Activated naive CD4-positive, alpha-beta T cell treated with anti-CD3 and anti-CD28 coated beads, Interleukin-2, amount 10 ng/mL, durations not matched to agents 7 days and 5 days (primary cell): ENCODE results near the gene BTBD19.
"Not testable (repeated sequence)": the region's sequence is repeated elsewhere in the genome, so short reads cannot be mapped to it uniquely, and the experiment has no call there.

Experiments
- CTCF ChIA-PET: fragments of 350-600 bp; sonication (Branson Sonifier 250); formaldehyde crosslinking; loops from one replicate; lab custom pipeline; 2021; ENCODE audit warnings: antibody characterized with exemption; lab: Charles Lee
- DNase-seq: peaks from one replicate; pipeline ENCODE4 v3.0.0-alpha.2; 2020
- H3K27ac Mint-ChIP-seq: one replicate; pipeline ENCODE4 v1.8.0; 2021; ENCODE audit warnings: mild to moderate bottlenecking, moderate library complexity, mixed read lengths
- H3K27me3 Mint-ChIP-seq: one replicate; pipeline ENCODE4 v1.8.0; 2021; ENCODE audit warnings: mild to moderate bottlenecking, mixed read lengths
- H3K36me3 Mint-ChIP-seq: one replicate; pipeline ENCODE4 v1.8.0; 2021; ENCODE audit warnings: mixed read lengths
- H3K4me1 Mint-ChIP-seq: one replicate; pipeline ENCODE4 v1.8.0; 2021; ENCODE audit warnings: mixed read lengths
- H3K4me3 Mint-ChIP-seq: one replicate; pipeline ENCODE4 v1.8.0; 2021; ENCODE audit warnings: mild to moderate bottlenecking, moderate library complexity, mixed read lengths
- H3K9me3 Mint-ChIP-seq: one replicate; pipeline ENCODE4 v1.8.0; 2021; ENCODE audit warnings: mixed read lengths

Gene BTBD19, protein sequence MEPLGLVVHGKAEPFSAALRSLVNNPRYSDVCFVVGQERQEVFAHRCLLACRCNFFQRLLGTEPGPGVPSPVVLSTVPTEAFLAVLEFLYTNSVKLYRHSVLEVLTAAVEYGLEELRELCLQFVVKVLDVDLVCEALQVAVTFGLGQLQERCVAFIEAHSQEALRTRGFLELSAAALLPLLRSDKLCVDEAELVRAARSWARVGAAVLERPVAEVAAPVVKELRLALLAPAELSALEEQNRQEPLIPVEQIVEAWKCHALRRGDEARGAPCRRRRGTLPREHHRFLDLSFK

DNA sequence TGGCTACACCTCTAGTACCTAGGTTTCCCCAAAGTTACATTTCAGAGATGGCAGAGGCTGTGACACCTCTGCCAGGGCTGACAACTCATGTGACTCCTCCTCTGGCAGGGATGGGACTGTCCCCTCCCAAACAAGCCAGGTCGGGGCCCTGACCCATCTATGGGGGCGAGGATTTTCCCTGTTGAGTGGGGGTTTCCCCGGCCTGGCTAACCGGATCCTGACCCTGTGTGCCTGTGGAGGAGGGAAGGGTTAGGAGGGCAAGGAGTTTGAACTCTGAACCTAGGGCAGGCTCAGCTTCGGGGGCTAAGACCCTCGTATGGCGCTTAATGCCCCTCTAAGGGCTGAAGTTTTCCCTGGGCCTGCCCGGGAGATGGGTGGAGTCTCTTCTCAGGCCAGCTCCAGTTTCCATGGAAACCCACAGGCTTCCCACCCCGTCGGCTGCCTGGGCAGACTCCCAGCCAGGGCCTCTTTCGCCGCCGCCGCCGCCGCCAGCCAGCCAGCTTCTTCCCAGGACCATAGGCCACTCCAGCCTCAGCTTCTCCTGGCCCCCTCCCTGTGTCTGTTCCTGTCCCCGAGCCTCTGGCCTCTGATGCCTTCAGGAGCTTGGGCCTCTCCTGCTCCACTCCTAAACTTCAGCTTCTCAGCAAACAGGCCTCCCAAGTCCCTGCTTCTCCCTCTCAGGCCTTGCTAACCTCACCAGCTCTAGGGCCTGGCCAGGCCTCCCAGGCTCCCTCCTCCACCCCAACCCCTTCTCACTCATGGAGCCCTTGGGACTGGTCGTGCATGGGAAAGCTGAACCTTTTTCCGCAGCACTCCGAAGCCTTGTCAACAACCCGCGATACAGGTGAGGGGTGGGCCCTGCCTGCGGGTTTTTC, at the start of gene BTBD19:
Gene BTBD19 (plus strand): TSS at position 461 of the 875 bp plus-strand sequence. CDS start 298 bp downstream, at position 759.
- Mint-ChIP-seq H3K27me3 (no peaks in the 10 kb centered on the region), H3K9me3 (no peaks in the 10 kb centered on the region), H3K36me3 (peaks cover 54% of the 10 kb centered on the region), H3K4me3 (peak within 1 kb of the TSS; percentile 67), H3K27ac (peak within 1 kb of the TSS; percentile 99), H3K4me1 (peaks cover 83% of the 10 kb centered on the region)
- CTCF ChIA-PET = interaction anchor here (1.2 to 4.5 kb wide), 7 partner anchors 8 to 77 kb away, joined by 3 to 39 read pairs (median 12); partner anchors contain the start of genes BEST4, PLK3 and RNU5D-1
- DNase-seq = peak; percentile 48

DNA sequence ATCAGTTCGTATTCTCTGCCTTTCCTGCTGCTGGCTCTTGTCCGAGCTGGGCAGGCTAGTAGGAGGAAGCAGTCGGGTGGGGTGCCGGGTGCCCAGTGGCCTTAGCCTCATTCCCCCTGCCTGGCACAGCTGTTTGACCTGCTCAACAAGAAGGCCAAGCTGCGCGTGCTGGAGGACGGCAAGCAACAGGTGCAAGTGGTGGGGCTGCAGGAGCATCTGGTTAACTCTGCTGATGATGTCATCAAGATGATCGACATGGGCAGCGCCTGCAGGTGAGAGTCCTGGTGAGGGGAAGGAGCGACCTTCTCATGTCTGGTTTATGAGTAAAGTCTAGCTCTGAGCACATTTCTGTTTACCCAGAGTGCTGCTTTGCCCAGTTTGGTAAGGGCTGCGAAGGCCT, 49.2 kb upstream of the BTBD19 start:
- Mint-ChIP-seq H3K27me3 (no peaks in the 10 kb centered on the region), H3K4me3 (no peak overlapping the region), H3K9me3 (no peaks in the 10 kb centered on the region), H3K4me1 (peaks cover 9% of the 10 kb centered on the region), H3K36me3 (peaks cover 71% of the 10 kb centered on the region), H3K27ac (no peak overlapping the region)
- CTCF ChIA-PET = interaction anchor here (0.9 to 1.5 kb wide), 3 partner anchors 11 to 28 kb away, joined by 3 to 4 read pairs (median 4); no protein-coding TSS in a partner anchor
- DNase-seq = no peak

DNA sequence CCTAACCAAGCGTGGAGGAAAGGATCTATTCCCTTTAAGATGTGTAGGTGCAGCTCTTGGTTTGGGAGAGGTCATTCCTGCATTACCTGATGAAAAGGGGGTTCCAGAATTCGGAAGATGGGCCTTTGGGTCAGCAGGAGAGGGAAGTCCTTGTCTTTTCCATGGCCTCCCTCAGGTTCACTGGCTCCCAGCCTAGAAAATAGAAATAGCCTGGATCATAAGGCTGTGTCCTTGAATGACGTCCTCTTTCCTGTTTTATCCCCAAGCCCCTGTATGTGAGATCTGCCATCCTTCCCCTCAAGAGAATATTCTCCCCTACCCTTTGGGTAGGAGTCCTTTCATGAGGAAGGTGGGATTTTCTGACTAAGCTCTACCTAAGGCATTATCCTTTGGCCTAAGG, 47.4 kb upstream of the BTBD19 start:
- no peak for DNase-seq
- Mint-ChIP-seq H3K9me3 (no peaks in the 10 kb centered on the region), H3K4me3 (no peak overlapping the region), H3K4me1 (peaks cover 9% of the 10 kb centered on the region), H3K27me3 (no peaks in the 10 kb centered on the region), H3K27ac (no peak overlapping the region), H3K36me3 (peaks cover 60% of the 10 kb centered on the region)
- CTCF ChIA-PET = no interaction called here

DNA sequence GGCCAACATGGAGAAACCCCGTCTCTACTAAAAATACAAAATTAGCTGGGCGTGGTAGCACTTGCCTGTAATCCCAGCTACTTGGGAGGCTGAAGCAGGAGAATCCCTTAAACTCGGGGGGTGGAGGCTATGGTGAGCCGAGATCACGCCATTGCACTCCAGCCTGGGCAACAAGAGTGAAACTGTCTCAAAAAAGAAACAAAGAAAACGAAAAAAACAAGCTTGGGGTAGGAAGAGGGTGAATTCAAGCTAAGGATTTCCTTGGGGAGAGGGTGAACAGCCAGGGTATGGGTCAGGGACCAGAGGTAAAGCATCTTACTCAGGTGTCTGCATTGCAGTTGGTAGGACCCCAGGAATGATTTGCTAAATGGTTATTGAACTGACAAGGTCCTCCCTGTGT, 41.9 kb upstream of the BTBD19 start:
- H3K9me3 Mint-ChIP-seq, H3K4me3 Mint-ChIP-seq, H3K4me1 Mint-ChIP-seq, H3K27me3 Mint-ChIP-seq, DNase-seq, H3K27ac Mint-ChIP-seq: not testable (repeated sequence)
- CTCF ChIA-PET = interaction anchor here (0.8 to 1.4 kb wide), 4 partner anchors 16 to 22 kb away, joined by 3 to 6 read pairs (median 3); partner anchors contain the start of gene BEST4
- peaks cover 41% of the 10 kb centered on the region for H3K36me3 Mint-ChIP-seq

DNA sequence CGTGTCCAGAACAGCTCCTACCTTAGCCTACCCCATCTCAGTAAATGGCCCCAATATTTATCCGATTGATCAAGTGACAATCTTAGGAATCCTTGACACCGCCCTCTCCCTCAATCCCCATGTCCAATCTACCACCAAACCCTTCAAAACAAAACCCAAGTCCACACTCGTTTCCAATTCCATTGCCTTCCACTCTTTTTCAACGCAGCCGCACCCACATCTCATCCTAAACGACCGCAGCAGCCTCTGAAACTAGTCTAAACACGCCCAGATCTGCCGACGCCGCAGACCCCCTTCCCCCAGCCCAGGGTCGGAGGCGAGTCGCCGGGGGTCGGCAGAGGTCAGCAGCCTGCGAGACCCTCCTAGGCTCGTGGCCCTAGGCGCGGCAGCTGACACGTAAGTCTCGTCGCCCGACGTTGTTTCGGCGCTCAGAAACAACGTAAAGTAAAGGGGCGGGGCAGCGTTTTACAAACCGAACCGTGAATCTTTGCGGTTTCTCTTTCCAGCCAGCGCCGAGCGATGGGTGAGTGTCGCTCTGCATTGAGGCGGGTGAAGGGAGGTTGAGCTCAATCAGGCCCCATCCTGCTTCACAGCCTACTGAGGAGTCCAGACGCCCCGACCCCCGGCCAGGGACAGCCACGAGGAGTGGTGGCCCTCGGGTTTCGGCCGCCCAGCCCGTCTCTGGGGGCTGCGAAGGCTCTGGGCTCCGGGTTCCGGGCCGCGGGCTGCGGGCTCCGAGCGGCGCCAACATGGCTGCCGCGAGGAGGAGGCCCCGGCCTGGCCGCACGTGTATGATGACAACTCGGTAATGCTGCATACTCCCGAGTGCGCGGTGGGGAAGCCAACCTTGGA, 33.0 kb upstream of the BTBD19 start, which contains the start of gene RPS8:
Gene RPS8 (plus strand): TSS at position 463 of the 852 bp plus-strand sequence. CDS start 57 bp downstream, at position 520.
- CTCF ChIA-PET = interaction anchor here (0.6 to 2.2 kb wide), 5 partner anchors 9 to 524 kb away, joined by 3 to 13 read pairs (median 3); partner anchors contain the start of gene PLK3
- Mint-ChIP-seq H3K4me3 (peak within 1 kb of the TSS; percentile 88), H3K36me3 (peaks cover 47% of the 10 kb centered on the region), H3K4me1 (peaks cover 49% of the 10 kb centered on the region), H3K27ac (peak within 1 kb of the TSS; percentile 97), H3K27me3 (no peaks in the 10 kb centered on the region), H3K9me3 (no peaks in the 10 kb centered on the region)
- DNase-seq = peak; percentile 93

DNA sequence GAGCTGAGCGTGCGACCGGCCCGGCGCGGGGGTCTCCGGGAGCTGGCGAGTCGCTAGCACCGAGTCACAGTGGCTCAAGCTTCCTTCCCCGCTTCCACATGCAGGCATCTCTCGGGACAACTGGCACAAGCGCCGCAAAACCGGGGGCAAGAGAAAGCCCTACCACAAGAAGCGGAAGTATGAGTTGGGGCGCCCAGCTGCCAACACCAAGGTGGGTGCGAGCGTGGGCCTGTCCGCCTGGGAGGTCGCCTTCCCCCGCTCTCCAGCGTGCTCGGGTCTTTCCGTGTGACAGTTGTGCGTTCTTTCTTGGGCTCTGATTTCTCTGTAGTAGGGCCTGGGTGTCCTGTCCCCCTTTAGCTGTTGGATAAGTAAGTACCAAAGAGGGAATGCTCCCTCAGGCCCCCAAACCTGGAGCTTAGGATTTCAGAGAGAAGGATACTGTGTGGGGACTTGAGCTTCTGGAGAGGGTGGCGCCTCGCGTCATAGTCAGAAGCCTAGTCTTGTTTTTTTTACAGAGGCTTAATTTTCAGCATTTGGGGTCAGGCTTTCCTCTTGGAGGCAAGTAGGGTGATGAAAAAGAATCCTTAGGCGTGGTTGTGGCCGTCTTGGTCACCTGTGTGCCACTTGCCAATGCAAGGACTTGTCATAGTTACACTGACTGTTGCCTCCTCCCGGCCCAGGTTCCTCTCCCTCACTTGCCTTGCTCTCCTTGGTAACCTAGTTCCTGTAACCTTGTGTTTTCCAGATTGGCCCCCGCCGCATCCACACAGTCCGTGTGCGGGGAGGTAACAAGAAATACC, 32.2 kb upstream of the BTBD19 start:
- H3K4me1 Mint-ChIP-seq = peaks cover 51% of the 10 kb centered on the region
- DNase-seq = peak; percentile 46
- H3K36me3 Mint-ChIP-seq = peaks cover 54% of the 10 kb centered on the region
- no peaks in the 10 kb centered on the region for H3K27me3 Mint-ChIP-seq
- H3K4me3 Mint-ChIP-seq = peak overlapping the region; percentile 88
- H3K27ac Mint-ChIP-seq = peak overlapping the region; percentile 97
- H3K9me3 Mint-ChIP-seq = no peaks in the 10 kb centered on the region
- CTCF ChIA-PET = interaction anchor here (0.7 to 2.2 kb wide), 4 partner anchors 8 to 523 kb away, joined by 3 to 13 read pairs (median 4); partner anchors contain the start of gene PLK3

DNA sequence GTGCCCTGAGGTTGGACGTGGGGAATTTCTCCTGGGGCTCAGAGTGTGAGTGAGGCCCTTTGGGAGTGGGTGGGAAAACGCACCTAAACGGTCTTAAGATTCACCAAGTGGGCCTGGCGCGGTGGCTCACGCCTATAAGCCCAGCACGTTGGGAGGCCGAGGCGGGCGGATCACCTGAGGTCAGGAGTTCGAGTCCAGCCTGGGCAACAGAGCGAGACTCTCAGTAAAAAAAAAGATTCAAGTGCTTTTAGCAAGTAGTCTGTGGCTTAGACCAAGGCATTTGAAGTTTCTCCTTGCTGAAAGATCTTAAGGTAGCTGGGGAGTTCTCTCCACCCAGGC, 31.6 kb upstream of the BTBD19 start:
- Mint-ChIP-seq H3K27ac (peak overlapping the region; percentile 97), H3K36me3 (peaks cover 60% of the 10 kb centered on the region), H3K4me3 (peak overlapping the region; percentile 88), H3K4me1 (peaks cover 54% of the 10 kb centered on the region), H3K9me3 (no peaks in the 10 kb centered on the region), H3K27me3 (no peaks in the 10 kb centered on the region)
- CTCF ChIA-PET = interaction anchor here (0.9 kb wide), 1 partner anchor 523 kb away, joined by 3 read pairs; no protein-coding TSS in a partner anchor
- DNase-seq = no peak

DNA sequence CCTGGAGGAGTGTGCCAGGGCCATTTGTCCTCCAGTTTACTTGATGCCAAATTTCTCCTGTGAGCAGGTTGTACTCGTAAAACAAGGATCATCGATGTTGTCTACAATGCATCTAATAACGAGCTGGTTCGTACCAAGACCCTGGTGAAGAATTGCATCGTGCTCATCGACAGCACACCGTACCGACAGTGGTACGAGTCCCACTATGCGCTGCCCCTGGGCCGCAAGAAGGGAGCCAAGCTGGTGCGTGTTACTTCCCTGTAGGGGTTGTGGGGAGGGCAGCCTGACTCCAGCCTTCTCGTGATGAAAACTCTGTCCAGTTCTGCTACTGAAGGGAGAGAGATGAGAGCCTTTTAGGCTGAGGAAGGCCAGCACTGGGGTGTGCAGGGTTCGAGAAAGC, 30.8 kb upstream of the BTBD19 start:
- H3K4me3 Mint-ChIP-seq = peak overlapping the region; percentile 88
- H3K27me3 Mint-ChIP-seq = no peaks in the 10 kb centered on the region
- no peak for DNase-seq
- no peaks in the 10 kb centered on the region for H3K9me3 Mint-ChIP-seq
- peaks cover 58% of the 10 kb centered on the region for H3K4me1 Mint-ChIP-seq
- CTCF ChIA-PET = interaction anchor here (0.8 to 1.1 kb wide), 2 partner anchors 13 to 48 kb away, joined by 3 read pairs; no protein-coding TSS in a partner anchor
- peaks cover 64% of the 10 kb centered on the region for H3K36me3 Mint-ChIP-seq
- H3K27ac Mint-ChIP-seq = peak overlapping the region; percentile 56

DNA sequence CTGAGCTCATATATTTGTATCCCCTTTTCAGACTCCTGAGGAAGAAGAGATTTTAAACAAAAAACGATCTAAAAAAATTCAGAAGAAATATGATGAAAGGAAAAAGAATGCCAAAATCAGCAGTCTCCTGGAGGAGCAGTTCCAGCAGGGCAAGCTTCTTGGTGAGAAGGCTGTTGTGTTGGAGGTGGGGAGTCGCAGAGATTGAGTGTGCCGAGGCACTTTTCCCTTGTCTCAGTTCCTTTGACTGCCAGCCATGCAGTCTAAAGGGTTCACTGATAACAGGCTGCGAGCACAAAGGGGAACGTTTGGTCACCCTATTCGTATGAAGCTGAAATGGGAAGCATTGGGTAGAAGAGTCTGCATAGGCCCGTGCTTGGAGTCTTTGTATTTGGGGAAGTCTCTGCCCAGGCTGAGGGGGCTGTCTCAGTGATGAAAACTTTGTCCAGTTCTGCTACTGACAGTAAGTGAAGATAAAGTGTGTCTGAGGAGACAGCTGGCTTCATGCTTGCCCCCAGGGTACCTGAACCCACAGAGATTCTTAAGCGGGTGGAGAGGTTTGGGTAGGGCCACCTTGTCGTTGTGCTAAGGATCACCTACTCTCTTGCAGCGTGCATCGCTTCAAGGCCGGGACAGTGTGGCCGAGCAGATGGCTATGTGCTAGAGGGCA, 30.2 kb upstream of the BTBD19 start:
- peak overlapping the region; percentile 77 for H3K27ac Mint-ChIP-seq
- no peaks in the 10 kb centered on the region for H3K27me3 Mint-ChIP-seq
- H3K4me3 Mint-ChIP-seq = peak overlapping the region; percentile 88
- peaks cover 60% of the 10 kb centered on the region for H3K4me1 Mint-ChIP-seq
- CTCF ChIA-PET = interaction anchor here (0.8 to 1.1 kb wide), 2 partner anchors 12 to 49 kb away, joined by 3 read pairs; no protein-coding TSS in a partner anchor
- H3K36me3 Mint-ChIP-seq = peaks cover 64% of the 10 kb centered on the region
- no peak for DNase-seq
- no peaks in the 10 kb centered on the region for H3K9me3 Mint-ChIP-seq

DNA sequence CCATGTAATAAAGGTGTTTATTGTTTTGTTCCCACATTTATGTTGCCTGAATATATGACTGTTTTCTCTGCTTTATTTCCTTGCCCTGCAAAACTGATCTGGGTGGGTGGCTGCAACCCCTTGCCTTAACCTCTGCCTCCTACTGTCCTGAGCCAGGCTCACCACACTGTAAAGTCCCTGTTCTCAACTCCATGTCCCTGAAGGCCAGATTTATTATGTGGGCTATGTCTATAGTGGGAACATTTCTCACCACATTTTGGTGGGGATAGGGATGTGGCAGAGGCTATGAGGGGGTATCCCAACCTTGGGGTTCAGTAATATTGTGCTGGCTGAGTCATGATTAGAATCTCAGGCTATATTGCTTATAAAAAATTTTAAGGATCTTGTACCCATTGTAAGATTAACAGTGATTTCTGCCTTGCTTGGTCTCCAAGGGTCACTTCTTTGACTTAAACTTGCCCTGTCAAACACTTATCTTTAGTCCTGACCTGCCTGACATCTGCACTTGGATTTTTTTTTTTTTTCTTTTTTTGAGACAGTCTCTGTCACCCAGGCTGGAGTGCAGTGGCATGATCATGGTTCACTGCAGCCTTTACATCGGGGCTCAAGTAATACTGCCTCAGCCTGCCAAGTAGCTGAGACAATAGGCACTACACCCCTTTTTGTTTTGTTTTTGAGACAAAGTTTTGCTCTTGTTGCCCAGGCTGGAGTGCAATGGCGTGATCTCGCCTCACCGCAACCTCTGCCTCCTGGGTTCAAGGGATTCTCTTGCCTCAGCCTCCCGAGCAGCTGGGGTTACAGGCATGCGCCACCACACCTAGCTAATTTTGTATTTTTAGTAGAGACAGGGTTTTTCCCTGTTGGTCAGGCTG, 29.4 kb upstream of the BTBD19 start:
- H3K27me3 Mint-ChIP-seq = no peaks in the 10 kb centered on the region
- peak overlapping the region; percentile 77 for H3K27ac Mint-ChIP-seq
- peaks cover 68% of the 10 kb centered on the region for H3K36me3 Mint-ChIP-seq
- peak overlapping the region; percentile 49 for H3K4me3 Mint-ChIP-seq
- CTCF ChIA-PET = no interaction called here
- peaks cover 65% of the 10 kb centered on the region for H3K4me1 Mint-ChIP-seq
- H3K9me3 Mint-ChIP-seq = no peaks in the 10 kb centered on the region
- DNase-seq = no peak

DNA sequence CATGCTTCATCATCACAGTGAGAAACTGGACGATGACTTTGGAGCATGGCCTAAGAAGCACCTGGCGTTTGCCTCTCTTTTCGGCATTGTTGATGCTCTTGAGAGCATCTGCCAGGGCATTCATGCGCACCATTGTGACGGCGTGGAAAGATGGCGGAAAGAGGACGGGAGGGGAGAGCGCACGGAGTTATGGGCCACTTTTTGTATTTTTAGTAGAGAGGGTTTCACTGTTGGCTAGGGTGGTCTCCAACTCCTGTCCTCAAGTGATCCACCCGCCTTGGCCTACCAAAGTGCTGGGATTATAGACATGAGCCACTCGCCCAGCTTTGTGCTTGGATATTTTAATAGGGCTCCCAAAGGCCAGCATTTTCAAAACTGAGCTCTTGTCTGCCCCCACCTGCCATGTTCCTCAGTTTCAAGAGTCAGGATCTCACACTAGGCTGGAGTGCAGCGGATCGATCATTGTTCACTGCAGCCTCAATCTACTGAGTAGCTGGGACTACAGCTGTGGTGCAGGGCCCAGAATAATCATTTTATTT, 27.7 kb upstream of the BTBD19 start:
- peaks cover 71% of the 10 kb centered on the region for H3K4me1 Mint-ChIP-seq
- H3K4me3 Mint-ChIP-seq = no peak overlapping the region
- no peak overlapping the region for H3K27ac Mint-ChIP-seq
- H3K9me3 Mint-ChIP-seq = no peaks in the 10 kb centered on the region
- DNase-seq = no peak
- CTCF ChIA-PET = interaction anchor here (0.6 to 2.1 kb wide), 3 partner anchors 10 to 231 kb away, joined by 3 to 9 read pairs (median 3); partner anchors contain the start of gene UROD
- no peaks in the 10 kb centered on the region for H3K27me3 Mint-ChIP-seq
- H3K36me3 Mint-ChIP-seq = peaks cover 63% of the 10 kb centered on the region
